B cell (primary cell): ENCODE measurements around the gene CCDC30.

Source experiments
- CTCF ChIP-seq: fragments of 200-600 bp; IDR thresholded peaks from one replicate; pipeline ENCODE4 v1.8.0; 2022; ENCODE audit warnings: antibody characterized with exemption, mild to moderate bottlenecking
- EZH2 ChIP-seq: IDR thresholded peaks from 2 replicates; pipeline ENCODE4 v1.6.1; 2012; ENCODE audit warnings: borderline replicate concordance, low read depth, mild to moderate bottlenecking, moderate library complexity, low read length; ENCODE audit not compliant: insufficient read depth, poor library complexity, severe bottlenecking

GRCh38 chr1:42419126-42419821 lies 43.8 kb upstream of the CCDC30 start:
- no peak for TF ChIP-seq CTCF
- no peak for TF ChIP-seq EZH2
